Left ventricle myocardium superior (tissue), 1 donor: ENCODE data around the gene GPR18. TPM values are rescaled to one million over a fixed set of nuclear protein-coding genes. Genes with fewer than 3 reads are reported as not detected.
"Not testable (repeated sequence)": the region's sequence is repeated elsewhere in the genome, so short reads cannot be mapped to it uniquely, and the experiment has no call there.

Experiments
- ATAC-seq: fragments of 200-7000 bp; cut with Tn5 transposase; one replicate; pipeline ENCODE4 v1.9.1; 2020; ENCODE audit warnings: mild to moderate bottlenecking, moderate library complexity
- DNase-seq: peaks from one replicate; pipeline ENCODE4 v3.0.0-alpha.2; 2020
- intact Hi-C: fragments of 100-400 bp; cut with micrococcal nuclease; formaldehyde crosslinking; loops from one replicate; pipeline ENCODE4 v1.11.0; 2022
- total RNA-seq: library from RNA; stranded (reverse); fragmentation: NEBNext Ultra II Directional; extraction: Animal tissue kit (Norgen Biotek cat#: 25700); gene quantifications from one replicate; pipeline ENCODE4 v1.2.1, GENCODE V29; 2021
- donor health status: DM: no; HTN: yes; CAD: no; lungs with severe emphysema.

Gene GPR18
- total RNA-seq, 1 donor from 2014 or later: not detected

GRCh38 chr13:99218969-99219368 lies 39.2 kb downstream of the GPR18 start:
- ATAC-seq (peak; percentile 20), DNase-seq (no peak)
- intact Hi-C loops: no loop called here

DNA sequence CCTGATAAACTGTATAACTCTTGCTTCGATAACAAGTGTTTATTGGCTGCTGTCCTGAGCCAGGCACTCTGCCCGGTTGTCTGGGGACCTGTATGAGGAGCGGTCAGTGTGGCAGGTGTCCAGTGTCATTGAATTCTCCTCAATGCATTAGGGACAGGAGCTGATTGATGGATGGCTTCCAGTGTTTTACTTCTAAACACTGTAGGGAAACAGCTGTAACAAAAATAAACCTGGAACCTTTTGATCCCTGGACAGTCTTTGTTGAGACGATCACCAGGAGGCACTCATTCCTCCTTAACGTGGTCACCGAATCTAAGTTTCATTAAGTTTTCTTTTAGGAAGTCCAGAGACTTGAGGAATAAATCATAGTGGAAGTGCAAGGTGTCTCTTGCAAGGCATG lies 39.6 kb downstream of the GPR18 start:
- intact Hi-C loops: no loop called here

DNA sequence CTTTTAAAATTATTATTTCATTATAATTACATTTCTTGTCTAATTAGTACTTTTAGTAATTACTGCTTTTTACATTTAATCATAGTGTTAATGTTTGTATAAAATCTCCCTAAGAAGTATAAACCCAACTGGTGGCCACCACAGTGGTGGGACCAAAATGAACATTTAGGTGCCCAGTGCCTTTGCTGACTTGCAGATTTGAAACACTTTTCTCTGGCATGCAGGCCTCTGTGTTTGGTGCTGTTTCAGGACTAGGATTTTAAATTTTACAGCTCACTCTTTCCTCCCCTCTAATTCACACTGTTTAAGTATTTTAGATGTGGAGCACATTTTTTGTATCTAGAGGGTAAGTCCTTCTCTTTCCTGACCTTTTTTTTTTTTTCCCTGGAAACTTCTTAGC lies 40.1 kb downstream of the GPR18 start:
- intact Hi-C loops: no loop called here
- ATAC-seq: peak; percentile 41
- no peak for DNase-seq

More for the DNA sequence above, 39.6 kb downstream of the GPR18 start:
- ATAC-seq (peak; percentile 88), DNase-seq (peak; percentile 87)

GRCh38 chr13:99217461-99218110 lies 40.6 kb downstream of the GPR18 start:
- intact Hi-C loops: no loop called here
- ATAC-seq (peak; percentile 3), DNase-seq (peak; percentile 33)

GRCh38 chr13:99215184-99215830 lies 42.9 kb downstream of the GPR18 start:
- intact Hi-C loops: no loop called here
- ATAC-seq: no peak

DNA sequence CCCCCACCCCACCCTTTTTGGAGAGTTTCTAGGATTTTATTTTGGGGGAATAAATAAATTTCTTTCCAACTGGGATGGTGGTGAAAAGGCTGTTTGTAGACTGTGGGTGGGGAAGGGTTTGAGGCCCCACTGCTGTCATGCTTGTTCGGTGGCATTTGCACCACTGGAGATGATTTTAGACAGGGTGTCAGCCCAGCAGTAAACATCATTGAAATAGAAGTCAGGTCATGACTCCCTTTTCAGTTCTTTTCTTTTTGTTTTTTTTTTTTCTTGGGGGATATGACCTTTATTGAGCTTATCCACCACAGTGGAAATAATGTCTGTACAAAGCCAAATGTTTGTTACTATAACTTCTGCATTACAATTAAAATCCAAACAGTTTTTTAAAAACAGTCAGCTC lies 43.4 kb downstream of the GPR18 start:
- DNase-seq (no peak), ATAC-seq (no peak)
- intact Hi-C loops: no loop called here

More at GRCh38 chr13:99215184-99215830, 42.9 kb downstream of the GPR18 start:
- no peak for DNase-seq

GRCh38 chr13:99214232-99214631 lies 43.9 kb downstream of the GPR18 start:
- intact Hi-C loops: no loop called here
- no peak for DNase-seq
- no peak for ATAC-seq

- intact Hi-C loops: no loop called here
- DNase-seq (no peak), ATAC-seq (no peak)
Measured at GRCh38 chr13:99211421-99212035, 46.7 kb downstream of the GPR18 start.

GRCh38 chr13:99210627-99211026 lies 47.6 kb downstream of the GPR18 start:
- DNase-seq, intact Hi-C loops, ATAC-seq: not testable (repeated sequence)

DNA sequence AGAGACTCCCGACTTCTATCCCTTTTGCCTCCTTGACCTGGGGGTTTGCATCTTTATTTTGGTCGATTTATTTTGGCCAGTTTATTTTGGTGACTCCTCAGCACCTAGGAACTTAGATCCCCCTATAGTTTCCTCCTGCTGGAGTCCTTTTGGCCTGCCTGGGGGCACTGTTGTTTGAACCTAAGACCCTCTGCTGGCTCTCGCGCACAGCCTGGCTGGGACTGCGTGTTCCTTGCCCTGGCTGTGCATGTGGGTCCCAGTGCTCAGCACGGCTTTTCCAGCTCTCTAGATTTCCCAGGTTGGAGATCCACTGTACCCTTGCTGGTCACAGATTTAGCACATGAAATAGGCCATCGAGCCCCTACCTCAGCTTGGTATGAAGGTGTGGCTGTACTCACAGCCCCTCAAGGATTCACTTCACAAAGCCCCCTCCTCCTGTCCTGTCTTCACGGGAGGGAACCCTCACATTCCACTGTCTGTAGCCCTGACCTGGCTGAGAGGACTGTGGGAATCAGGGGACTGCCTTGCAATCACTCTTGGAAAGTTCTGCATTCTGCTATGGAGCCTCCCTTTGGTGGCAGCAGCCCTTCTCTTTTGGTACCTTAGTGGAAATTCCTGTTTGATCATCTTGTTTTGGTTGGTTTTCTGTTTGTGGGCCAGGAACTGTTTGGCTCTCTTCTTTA lies 49.2 kb downstream of the GPR18 start:
- ATAC-seq (peak; percentile 33), DNase-seq (no peak)
- intact Hi-C loops: no loop called here

DNA sequence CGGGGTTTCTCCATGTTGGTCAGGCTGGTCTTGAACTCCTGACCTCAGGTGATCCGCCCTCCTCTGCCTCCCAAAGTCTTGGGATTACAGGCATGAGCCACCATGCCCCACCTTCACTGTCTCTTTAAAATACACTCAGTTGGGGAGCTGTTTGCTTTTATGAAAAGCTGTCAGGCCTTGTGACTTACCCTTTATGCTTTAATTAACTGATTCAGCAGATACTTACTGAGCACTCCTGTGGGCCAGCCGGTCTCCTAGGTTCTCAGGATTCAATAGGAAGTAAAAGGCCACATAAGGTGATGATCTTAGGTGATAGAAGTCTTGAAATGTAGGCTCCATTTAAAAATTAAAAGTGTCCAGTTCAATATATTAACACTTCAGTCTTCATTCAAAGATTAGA lies 50.0 kb downstream of the GPR18 start:
- ATAC-seq (no peak), DNase-seq (no peak)
- intact Hi-C loops: no loop called here

DNA sequence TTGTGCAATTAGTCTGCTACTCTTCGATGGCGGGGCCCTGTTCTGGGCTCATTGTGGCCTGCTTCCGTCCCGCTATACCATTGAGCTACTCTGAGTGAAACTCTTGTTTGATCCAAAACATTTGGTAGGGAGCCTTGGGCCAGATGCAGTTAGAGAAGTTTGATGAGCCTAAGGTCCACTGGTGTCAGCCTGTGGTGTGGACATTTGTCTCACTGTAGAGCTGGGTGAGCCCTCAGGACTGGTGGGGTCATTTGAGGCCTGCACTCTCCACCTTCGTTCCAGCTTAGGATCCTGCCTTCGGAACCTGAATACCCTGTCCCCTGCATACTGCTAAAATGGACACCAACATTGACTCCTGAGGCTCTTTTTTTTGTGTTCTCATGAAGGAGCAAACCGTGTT lies 50.7 kb downstream of the GPR18 start:
- intact Hi-C loops: no loop called here
- DNase-seq: no peak

DNA sequence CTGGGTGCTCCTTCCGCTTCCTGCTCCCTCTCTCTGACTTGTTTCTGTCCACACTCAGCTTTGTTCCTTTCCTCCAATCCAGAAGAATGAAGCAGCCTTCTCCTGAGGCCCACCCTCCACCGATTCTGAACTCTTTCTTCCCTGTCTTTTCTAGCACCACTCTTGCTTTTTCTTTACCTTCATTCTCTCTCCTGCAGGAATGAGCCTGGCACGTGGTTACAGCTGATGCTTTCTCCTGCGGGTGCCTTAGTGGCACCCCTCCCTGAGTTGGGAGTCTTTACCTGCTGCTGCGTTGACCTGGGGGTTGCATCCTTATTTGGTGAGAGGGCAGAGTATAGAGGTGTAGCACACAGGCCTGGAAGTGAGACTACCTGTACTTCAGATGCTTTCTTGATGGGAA lies 51.3 kb downstream of the GPR18 start:
- ATAC-seq (no peak), DNase-seq (no peak)
- intact Hi-C loops: no loop called here

More for the DNA sequence above, 50.7 kb downstream of the GPR18 start:
- no peak for ATAC-seq

- ATAC-seq (no peak), DNase-seq (no peak)
- intact Hi-C loops: no loop called here
Measured at GRCh38 chr13:99206226-99206625, 52.0 kb downstream of the GPR18 start.

GRCh38 chr13:99205621-99206220 lies 52.5 kb downstream of the GPR18 start:
- intact Hi-C loops: no loop called here
- ATAC-seq: no peak

More at GRCh38 chr13:99205621-99206220, 52.5 kb downstream of the GPR18 start:
- no peak for DNase-seq

Other genes with a start within 250 kb of the GPR18 start
- 36.3 TPM for gene UBAC2, start 57.5 kb downstream of the GPR18 start, total RNA-seq
- gene GPR183, start 49.0 kb upstream of the GPR18 start, total RNA-seq: 2.6 TPM
- 59.9 TPM for gene TM9SF2, start 243.1 kb upstream of the GPR18 start, total RNA-seq